GM19438 (cell line): ENCODE measurements around the gene BICRA.
"Not testable (repeated sequence)": the region's sequence is repeated elsewhere in the genome, so short reads cannot be mapped to it uniquely, and the experiment has no call there.

Source experiments
- ATAC-seq: cut with Tn5 transposase; IDR thresholded peaks from one replicate; pipeline ENCODE4 v1.9.1; 2021; ENCODE audit warnings: low read depth; ENCODE audit not compliant: unreplicated experiment

The BICRA gene

DNA sequence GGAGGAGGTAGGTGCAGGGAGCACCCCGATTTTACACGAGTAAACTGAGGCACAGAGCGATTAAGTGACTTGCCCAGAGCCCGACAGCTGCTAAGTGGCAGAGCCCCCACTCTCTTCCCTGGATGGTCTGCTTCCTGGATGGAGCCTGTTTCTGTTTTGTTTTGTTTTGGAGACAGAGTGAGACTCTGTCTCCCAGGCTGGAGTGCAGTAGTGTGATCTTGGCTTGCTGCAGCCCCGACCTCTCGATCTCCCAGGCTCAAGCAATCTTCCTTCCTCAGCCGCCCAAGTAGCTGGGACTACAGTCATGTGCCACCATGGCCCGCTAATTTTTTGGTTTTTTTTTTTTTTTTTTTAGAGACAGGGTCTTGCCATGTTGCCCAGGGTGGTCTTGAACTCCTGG, 17.3 kb downstream of the BICRA start:
- ATAC-seq: no peak

DNA sequence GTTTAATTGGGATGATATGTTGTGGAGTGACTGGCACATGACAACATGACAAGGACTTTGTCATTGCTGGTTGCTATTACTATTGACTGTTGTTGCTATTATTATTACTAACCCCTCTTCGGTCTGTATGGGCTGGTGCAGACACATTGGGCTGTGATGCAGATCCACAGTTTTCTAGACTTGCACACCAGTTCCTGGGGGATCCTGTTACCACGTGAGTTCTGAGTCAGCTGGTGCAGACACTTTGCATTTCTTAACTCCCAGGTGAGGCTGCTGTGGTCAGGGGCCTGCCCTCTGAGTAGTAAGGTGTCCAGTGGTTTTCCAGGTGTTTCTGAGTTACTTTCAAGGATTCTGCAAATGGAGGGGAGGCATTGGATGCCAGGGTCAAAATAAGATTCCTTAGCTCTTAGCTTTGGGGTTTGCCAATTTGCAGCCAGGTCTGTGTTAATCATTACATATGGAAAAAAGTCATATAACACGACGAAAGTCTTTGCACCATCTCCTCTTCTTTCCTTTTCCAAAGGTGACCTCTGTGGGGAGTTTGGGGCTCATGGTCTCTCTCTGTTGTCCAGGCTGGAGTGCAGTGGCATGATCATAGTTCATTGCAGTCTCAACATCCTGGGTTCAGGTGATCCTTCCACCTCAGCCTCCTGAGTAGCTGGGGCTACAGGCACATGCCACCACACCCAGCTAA, 19.3 kb downstream of the BICRA start:
- ATAC-seq: no peak

DNA sequence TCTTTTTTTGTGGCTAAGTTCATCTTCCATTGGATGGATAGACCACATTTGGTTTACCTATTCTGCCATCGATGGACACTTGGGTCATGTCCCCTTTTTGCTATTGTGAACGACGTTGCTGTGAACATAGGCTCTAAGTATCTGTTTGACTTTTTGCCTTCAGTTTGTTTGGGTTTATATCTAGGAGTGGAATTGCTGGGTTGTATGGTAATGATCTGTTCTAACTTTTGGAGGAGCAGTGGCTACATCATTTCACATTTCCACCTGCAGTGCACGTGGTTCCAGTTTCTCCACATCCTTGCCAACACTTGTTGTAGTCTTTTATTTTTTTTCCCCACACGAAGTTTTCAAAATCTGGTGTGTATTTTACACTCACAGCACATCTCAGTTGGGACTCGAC, 21.7 kb downstream of the BICRA start:
- ATAC-seq: no peak

DNA sequence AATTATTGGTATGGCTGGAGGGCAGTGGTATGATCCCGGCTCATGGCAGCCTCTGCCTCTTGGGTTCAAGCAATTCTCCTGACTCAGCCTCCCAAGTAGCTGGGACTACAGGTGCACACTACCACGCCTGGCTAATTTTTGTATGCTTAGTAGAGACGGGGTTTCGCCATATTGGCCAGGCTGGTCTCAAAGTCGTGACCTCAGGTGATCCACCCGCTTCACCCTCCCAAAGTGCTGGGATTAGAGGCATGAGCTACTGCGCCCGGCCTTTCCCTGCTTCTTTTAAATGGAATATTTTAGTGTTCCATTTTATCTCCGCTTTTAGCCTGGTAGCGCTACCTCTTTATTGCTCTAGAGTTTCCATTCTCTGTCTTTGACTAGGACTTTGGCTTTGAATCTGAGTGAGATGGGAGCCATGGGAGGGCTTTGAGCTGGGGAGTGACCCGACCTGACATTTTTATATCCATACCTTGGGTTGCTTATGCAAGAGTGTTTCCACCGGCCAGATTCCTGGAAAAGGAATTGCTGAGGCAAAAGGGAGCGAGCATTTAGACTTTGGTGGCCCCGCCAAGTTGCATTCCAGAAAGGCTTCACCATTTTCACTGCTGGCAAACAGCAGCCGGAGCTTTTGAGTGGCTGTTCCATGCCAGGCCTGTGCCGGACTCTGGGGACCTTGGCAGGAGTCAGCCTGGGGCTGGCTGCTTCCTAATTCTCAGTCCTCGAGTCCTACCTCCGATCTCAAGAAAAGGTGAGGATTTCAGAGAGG, 22.9 kb downstream of the BICRA start:
- no peak for ATAC-seq

DNA sequence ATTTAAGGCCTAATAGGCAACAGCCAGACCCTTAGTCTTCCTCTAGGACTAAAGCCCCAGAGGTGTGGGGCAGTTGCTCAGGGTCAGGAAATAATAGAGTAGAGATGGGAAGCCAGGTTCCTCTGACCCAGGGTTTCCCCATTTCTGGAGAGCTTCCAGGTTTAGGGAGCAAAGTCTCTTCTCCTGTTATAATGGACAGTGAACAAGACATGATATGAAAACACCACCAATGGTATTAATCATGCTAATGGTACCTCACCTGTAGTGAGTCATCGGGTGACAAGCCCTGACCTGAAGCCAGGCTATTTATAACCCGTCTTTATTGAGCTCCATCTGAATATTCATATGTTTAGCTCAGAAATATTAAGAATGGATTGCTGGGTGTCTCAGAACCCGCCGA, 24.6 kb downstream of the BICRA start:
- no peak for ATAC-seq

DNA sequence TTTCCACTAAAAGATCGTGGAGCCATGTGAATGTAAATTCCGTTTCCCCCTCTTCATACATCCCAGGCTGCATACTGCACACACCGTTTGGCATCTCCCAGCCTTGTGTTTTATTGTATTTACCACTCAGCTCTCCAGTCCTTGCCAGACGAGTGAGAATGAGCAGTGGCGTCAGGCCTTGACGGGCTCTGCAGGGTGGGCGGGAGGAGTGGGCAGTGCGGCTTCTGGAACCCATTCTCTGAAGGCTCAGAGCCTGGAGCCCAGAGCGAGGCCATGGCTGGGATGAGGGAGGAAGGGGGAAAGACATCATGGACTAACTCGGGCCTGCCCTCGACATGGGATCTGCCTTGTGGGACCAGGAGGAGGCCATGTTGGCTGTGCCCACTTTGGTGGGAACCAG, 25.1 kb downstream of the BICRA start:
- no peak for ATAC-seq

DNA sequence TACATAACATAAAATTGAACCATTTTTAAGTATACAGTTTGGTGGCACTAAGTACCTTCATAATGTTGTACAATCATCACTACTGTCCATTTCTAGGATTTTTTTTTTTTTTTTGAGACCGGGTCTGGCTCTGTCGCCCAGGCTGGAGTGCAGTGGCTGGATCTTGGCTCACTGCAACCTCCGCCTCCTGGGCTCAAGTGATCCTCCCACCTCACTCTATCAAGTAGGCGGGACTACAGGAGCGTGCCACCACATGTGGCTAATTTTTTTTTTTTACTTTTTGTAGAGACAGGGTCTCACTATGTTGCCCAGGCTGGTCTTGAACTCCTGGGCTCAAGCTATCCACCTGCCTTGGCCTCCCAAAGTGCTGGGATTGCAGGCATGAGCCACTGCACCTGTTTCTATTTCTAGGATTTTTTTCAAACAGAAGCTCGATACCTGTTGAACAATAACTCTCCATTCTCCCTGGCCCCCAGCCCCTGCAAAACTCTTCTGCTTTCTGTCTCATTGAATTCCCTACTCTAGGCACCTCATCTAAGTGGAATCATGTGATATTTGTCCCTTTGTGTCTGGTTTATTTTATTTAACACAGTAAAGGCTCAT, 26.3 kb downstream of the BICRA start:
- not testable (repeated sequence) for ATAC-seq

DNA sequence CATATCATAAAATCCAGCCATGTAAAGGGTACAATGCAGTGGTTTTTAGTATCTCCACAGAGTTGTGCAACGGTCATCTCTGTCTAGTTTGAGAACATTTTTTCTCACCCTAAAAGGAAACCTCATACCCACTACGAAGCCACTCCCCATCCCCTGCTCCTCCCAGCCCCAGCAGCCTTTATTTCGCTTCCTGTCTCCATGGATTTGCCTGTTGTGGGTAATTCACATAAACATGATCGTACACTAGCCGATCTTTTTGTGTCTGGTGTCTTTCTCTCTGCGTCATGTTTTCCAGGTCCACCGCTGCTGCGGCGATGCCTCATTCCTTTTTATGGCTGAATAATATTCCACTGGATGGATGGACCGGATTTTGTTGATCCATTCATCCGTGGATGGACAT, 28.6 kb downstream of the BICRA start:
- no peak for ATAC-seq

DNA sequence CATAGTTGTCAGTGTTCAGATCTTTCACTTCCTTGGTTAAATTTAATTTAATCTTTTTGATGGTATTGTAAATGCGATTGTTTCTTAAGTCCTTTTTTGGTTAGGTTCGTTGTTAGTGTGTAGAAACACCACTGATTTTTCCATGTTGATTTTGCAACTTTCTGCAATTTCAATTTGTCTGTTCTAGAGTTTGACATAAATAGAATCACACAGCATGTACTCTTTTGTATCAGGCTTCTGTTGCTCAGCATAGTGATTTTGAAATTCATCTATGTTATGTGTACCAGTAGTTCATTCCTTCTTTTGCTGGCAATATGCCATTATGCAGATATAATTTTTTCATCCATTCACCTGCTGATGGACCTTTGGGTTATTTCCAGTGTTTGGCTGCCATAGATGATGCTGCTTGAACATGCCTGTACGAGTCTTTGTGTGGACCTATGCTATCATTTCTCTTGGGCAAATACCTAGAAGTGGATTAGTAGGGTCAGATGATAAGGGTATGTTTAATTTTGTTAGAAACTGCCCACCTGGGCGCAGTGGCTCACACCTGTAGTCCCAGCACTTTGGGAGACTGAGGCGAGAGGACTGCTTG, 33.1 kb downstream of the BICRA start:
- ATAC-seq: no peak

DNA sequence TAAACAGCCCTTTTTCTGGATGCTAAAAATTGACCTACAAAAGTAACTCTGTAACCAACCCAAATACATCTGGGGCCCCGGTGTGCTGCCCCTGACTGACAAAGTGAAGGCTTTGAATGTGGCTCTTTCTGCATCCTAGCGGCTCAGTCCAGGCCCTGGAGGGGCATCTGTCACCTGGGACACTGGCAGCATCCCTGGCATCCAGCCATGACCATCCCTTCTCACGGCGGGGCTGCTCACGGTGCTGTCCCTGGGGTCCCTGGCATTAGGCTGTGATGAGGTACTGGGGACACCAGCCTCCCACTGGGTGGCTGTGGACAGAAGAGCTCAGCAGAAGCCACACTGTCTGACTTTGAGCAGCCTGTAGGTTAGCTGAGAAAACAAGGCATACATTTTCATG, 34.3 kb downstream of the BICRA start:
- no peak for ATAC-seq

DNA sequence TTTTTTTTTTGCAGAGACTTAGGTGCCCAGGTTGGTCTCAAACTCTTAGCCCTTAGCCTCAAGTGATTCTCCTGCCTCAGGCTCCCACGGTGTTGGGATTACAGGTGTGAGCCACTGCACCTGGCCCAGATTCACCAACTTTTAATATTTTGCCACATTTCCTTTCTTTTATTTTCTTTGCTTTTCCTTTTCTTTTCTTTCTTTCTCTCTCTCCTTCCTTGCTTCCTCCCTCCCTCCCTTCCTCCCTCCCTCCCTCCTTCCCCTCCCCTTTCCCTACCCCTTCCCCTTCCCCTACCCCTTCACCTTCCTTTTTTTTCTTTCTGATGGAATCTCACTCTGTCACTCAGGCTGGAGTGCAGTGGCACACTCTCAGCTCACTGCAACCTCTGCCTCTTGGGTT, 35.3 kb downstream of the BICRA start:
- ATAC-seq: no peak

DNA sequence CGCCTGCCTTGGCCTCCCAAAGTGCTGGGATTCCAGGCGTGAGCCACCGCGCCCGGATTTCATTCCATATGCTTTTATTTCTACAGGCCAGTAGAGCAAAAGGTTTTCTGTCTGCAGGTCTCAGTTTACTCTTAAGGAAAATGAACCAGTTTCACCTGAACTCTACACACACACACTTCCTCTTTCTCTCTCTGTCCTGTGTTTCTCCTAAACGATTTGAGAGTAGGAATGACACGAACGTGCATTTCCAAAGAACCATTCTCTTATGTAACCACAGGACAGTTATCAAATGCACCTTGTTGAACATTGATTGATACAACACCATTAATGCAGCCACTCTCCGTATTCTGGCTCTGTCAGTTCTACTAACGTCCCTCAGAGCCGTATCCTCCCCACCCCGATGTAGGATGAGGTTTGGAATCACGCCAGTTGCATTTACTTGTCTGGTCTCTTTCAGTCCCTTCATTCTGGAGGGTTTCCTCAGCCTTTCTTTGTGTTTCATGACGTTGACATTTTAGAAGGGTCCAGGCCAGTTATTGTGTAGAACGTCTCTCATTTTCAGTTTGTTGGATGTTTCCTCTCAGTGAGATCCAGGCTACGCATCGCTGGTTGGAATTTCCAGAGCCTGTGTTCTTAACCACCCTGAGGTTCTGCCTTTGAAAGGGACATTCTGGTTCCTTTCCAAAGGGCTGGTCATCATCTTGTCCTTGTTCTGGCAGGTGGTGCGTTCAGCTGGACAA, 36.0 kb downstream of the BICRA start:
- no peak for ATAC-seq

DNA sequence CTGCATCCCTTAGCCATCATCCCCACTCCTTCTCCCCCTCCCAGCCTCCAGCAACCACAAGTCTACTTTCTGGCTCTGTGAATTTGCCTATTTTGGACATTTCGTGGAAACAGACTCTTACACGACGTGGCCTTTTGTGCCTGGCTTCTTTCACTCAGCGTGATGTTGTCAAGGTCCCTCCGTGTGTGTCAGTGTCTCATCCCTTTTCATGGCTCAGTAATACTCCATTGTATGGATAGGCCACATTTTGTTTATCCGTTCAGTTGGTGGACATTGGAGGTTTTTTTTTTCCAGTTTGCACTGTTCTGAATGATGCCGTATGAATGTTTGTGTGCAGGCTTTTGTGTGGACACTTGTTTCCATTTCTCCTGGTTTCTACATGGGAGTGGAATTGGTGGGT, 38.0 kb downstream of the BICRA start:
- ATAC-seq: no peak

DNA sequence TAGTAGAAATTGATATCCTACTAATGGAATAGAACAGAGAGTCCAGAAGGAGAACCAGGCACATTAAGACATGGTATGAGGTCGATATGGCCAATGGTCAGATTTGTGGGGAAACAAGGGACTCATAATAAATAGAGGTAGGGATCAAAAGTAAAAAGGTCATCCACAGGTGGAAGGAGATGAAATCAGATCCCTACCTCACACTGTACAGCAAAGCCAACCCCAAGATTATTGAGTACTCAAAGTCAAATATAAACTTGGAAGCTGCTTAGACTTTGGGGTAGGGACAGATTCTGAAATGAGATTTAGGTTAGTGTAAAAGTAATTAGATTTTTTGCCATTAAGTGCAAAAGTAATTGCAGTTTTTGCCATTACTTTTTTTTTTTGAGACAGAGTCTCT, 40.7 kb downstream of the BICRA start:
- ATAC-seq: no peak

DNA sequence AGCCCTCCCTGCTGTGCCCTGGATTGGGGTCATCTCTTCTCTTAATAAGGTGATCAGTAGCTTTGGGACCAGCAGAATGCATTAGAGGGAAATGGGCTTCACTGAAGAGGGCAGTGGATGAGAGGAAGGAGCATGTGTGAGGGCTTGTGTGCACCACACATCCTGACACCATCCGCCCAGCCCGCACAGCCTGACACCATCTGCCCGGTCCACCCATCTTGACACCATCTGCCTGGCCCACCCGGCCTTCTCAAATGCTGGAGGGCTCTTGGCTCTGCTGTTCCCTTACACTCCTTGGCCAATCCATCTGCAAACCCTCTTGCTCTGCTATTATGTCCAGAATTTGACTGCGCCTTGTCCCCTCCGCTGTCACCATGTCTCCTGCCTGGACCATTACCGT, 41.8 kb downstream of the BICRA start:
- no peak for ATAC-seq

DNA sequence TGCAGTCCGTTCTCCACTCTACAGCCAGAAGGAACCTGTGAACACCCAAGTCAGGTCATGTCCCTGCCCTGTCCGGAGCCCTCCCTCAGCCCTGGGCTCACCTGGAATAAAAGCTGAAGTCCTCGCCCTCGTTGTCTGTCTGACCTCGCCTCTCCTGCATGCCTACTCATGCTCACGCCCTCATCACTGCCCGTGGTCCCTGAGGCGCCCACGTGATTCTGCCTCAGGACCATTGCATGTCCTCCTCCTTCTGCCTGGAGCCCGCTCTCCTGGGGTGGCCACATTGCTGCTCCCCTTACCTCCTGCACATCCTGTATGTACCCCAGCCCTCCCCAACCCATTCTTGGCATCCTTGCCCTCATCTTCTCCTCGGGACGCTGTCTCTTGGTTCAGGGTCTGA, 42.2 kb downstream of the BICRA start:
- ATAC-seq: no peak

DNA sequence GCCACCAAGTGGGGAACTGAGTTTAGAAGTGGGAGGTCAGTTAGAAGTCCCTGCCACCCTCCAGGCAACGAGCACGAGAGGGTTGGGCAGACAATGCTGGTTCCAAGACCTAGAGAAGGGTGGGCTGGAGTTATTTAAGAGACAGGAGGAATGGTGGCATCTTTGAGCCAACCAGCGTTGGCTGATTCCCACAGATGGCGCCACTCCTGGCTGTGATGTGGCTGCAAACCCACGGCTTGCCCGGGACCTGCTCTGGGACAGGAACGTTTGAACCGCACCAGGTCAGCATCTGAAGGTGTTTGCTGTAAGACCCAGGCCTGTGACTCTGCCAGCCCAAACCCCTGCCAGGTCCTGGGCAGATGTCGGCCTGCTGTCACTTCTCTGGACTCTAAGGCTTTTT, 42.8 kb downstream of the BICRA start:
- no peak for ATAC-seq

DNA sequence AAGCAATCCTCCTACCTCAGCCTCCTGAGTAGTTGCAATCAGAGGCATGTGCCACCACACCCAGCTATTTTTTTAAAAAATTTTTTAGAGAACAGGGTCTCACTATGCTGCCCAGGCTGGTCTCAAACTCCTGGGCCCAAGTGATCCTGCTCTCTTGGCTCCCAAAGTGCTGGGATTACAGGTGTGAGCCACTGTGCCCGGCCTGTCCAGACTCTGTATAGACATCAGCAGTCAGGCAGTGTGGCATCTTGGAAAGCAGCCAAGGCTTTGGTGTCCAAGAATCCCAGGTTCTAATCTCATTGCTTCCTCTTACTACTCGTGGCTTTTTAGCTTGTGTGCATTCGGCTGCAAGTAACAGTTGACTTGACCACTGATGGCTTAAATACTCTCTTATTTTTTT, 43.4 kb downstream of the BICRA start:
- no peak for ATAC-seq

DNA sequence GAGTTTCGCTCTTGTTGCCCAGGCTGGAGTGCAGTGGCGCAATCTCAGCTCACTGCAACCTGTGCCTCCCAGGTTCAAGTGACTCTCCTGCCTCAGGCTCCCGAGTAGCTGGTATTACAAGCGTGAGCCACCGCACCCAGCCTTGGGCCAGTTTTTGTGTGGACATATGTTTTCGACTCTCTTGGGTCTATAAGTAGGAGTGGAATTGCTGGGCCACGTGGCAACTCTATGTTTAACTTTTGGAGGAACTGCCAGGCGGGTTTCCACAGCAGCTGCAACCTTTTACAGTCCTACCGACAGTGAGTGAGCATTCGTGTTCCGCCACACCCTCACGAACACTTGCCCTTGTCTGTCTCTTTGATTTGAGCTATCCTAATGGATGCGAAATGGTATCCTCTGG, 44.9 kb downstream of the BICRA start:
- no peak for ATAC-seq

DNA sequence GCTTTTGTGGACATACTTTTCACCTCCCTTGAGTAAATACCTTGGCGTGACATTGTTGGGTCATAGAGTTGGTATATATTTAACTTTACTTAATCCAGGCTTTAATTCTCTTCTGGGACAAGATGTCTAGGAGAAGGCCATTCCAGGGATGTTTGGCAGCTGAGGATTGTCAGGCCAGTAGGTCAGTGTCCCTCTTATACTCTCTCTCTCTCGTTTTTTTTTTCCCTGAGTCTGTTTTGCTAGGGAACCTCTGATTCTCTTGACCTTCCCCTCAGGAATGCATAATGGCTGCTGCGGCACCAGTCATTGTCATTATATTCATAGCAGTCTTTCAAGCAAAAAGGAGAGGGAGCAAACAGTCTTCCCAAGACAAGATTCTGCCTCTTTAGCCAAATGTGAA, 48.8 kb downstream of the BICRA start:
- no peak for ATAC-seq
